PC-3 (cell line): Measurements from ENCODE around the gene ITGAV.

ENCODE experiments used
- EZH2 ChIP-seq: fragments of 300-600 bp; sonication (generic); IDR thresholded peaks from one replicate; pipeline ENCODE4 v1.6.1; 2017; ENCODE audit warnings: antibody characterized with exemption, mild to moderate bottlenecking, low read length; ENCODE audit not compliant: unreplicated experiment
- EZH2phosphoT487 ChIP-seq: fragments of 300-600 bp; sonication (generic); IDR thresholded peaks from 2 replicates; pipeline ENCODE4 v1.6.1; 2018; ENCODE audit warnings: mild to moderate bottlenecking, antibody characterized with exemption, low read length, borderline replicate concordance
- TF ChIP-seq, protein P1 (sequence below): fragments of 300-600 bp; sonication (generic); conservative IDR thresholded peaks from 2 replicates; pipeline ENCODE4 v1.5.1; 2017; ENCODE audit warnings: antibody characterized with exemption, low read depth, mild to moderate bottlenecking, low read length

DNA sequence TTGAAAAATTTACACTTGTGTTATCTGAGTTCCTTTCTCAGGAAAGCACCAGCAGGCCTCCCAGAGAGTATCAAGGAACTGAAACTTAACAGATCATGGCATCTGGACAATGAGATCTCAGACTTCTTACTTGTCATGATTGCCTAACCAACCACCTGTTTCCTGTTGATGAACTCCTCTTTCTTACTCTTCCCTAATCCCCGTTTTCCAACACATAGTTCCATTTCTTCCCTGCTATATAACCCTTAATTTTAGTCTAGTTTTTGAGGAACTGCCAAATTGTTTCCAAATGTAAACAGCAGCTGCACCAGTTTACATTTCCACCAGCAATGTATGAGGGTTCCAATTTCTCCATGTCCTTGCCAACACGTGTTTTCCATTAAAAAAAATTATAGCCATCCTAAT lies 98.0 kb downstream of the ITGAV start:
- TF ChIP-seq, protein P1, sequence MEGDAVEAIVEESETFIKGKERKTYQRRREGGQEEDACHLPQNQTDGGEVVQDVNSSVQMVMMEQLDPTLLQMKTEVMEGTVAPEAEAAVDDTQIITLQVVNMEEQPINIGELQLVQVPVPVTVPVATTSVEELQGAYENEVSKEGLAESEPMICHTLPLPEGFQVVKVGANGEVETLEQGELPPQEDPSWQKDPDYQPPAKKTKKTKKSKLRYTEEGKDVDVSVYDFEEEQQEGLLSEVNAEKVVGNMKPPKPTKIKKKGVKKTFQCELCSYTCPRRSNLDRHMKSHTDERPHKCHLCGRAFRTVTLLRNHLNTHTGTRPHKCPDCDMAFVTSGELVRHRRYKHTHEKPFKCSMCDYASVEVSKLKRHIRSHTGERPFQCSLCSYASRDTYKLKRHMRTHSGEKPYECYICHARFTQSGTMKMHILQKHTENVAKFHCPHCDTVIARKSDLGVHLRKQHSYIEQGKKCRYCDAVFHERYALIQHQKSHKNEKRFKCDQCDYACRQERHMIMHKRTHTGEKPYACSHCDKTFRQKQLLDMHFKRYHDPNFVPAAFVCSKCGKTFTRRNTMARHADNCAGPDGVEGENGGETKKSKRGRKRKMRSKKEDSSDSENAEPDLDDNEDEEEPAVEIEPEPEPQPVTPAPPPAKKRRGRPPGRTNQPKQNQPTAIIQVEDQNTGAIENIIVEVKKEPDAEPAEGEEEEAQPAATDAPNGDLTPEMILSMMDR: no peak
- no peak for TF ChIP-seq EZH2
- TF ChIP-seq EZH2phosphoT487: no peak
